ENCODE data around the gene NID1. TPM values are rescaled to one million over a fixed set of nuclear protein-coding genes. Genes with fewer than 3 reads are reported as not detected.
A peak's percentile ranks its signal among the peaks of the same experiment; 100 is the strongest.
"Not testable (repeated sequence)": the region's sequence is repeated elsewhere in the genome, so short reads cannot be mapped to it uniquely, and the experiment has no call there.

The NID1 gene
- total RNA-seq, 2 donors from 2014 or later: 0.45 to 2.6 TPM

DNA sequence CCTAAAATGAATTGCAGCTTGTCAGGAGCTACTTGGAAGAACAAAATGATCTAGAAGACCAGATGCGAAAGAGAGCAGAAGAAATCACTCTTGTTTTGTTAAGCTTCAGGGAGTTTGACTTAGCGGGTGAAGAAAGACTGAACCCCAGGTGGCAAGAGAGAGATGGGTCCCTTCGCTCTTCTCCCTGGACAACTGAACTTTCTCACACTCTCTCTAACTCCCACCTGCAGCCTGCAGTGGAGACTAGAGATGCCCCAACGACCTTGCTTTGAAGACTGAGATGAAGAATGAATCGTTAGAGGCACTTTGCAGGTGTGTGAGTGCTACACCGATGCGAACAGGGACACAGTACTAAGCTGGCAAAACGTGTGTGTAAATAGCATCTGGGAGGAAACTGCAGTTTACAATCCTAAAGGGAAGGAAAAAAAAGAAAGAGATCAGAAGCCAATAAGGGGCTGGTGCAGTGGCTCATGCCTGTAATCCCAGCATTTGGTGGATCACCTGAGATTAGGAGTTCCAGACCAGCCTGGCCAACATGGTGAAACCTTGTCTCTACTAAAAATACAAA lies 133.6 kb downstream of the NID1 start:
- no peak for DNase-seq
- no peak for ATAC-seq
- Mint-ChIP-seq H3K27ac (peak overlapping the region; percentile 39), H3K4me1 (peaks cover 13% of the 10 kb centered on the region), H3K36me3 (ENCODE audit: low read depth) (no peaks in the 10 kb centered on the region), H3K4me3 (no peak overlapping the region), H3K27me3 (peaks cover 23% of the 10 kb centered on the region)
- no peaks in the 10 kb centered on the region for H3K9me3 ChIP-seq (ENCODE audit: control insufficient read depth, low read length, poor library complexity, severe bottlenecking)

DNA sequence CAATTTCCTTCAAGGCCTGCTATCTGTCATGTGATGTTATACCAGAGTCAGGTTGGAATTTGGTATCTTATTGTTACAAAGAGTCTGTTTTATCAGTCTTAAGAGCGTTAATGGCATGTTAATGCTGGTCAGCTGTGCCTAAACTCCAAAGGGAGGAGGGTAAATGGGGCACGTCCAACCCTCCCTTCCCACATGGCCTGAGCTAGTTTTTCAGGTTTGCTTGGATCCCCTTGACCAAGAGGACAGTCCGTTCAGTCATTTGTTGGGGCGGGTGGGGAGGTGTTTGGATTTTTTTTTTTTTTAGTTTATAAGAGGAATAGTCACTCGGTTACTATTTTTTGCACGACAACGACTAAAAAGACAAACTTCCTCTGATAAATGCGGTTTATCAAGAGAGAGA lies 134.3 kb downstream of the NID1 start:
- Mint-ChIP-seq H3K27ac (peak overlapping the region; percentile 39), H3K4me1 (peaks cover 10% of the 10 kb centered on the region), H3K36me3 (ENCODE audit: low read depth) (no peaks in the 10 kb centered on the region), H3K27me3 (peaks cover 23% of the 10 kb centered on the region), H3K4me3 (no peak overlapping the region)
- no peaks in the 10 kb centered on the region for H3K9me3 ChIP-seq (ENCODE audit: control insufficient read depth, low read length, poor library complexity, severe bottlenecking)
- DNase-seq (no peak), ATAC-seq (no peak)

DNA sequence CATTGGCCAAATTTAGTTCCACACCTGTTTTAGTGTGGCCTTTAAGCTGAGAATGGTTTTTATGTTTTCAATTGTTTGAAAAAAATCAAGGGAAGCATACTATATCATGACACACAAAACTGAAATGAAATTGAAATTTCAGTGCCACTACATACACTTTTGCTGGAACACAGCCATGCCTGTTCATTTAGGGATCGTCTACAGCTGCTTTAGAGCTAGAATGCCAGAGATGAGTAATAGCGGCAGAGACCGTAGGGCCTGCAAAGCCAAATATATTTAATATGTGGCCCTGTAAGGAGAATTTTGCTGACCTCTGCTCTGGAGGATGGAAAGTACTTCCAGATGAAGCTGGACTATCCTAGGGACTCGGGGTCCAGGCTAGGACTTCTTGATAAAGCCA lies 135.7 kb downstream of the NID1 start:
- Mint-ChIP-seq H3K4me3 (no peak overlapping the region), H3K4me1 (peaks cover 11% of the 10 kb centered on the region), H3K36me3 (ENCODE audit: low read depth) (no peaks in the 10 kb centered on the region), H3K27me3 (peaks cover 23% of the 10 kb centered on the region), H3K27ac (no peak overlapping the region)
- DNase-seq: no peak
- ATAC-seq: no peak
- no peaks in the 10 kb centered on the region for H3K9me3 ChIP-seq (ENCODE audit: control insufficient read depth, low read length, poor library complexity, severe bottlenecking)

DNA sequence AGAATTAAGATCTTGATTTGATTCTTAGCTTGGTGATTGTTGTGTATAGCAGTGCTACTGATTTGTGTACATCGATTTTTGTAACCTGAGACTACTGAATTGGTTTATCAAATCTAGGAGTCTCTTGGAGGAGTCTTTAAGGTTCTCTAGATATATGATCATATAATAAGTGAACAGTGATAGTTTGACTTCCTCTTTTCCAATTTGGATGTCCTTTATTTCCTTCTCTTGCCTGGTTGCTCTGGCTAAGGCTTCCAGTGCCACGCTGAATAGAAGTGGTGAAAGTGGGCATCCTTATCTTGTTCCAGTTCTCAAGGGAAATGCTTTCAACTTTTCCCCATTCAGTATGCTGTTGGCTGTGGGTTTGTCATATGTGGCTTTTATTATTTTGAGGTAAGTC lies 136.7 kb downstream of the NID1 start:
- ATAC-seq: no peak
- Mint-ChIP-seq H3K4me3 (no peak overlapping the region), H3K27ac (no peak overlapping the region), H3K27me3 (peaks cover 16% of the 10 kb centered on the region), H3K36me3 (ENCODE audit: low read depth) (no peaks in the 10 kb centered on the region), H3K4me1 (peaks cover 17% of the 10 kb centered on the region)
- no peaks in the 10 kb centered on the region for H3K9me3 ChIP-seq (ENCODE audit: control insufficient read depth, low read length, poor library complexity, severe bottlenecking)
- DNase-seq: no peak

DNA sequence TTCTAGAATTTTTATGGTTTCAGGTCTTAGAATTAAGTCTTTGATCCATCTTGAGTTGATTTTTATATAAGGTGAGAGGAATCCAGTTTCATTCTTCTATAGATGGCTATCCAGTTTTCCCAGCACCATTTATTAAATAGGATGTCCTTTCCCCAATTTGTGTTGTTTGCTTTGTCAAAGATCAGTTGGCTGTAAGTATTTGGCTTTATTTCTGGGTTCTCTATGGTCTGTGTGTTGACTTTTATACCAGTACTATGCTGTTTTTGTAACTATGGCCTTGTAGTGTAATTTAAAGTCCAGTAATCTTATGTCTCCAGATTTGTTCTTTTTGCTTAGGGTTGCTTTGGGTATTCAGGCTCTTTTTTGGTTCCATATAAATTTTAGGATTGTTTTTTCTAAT lies 137.3 kb downstream of the NID1 start:
- not testable (repeated sequence) for H3K9me3 ChIP-seq (ENCODE audit: control insufficient read depth, low read length, poor library complexity, severe bottlenecking); H3K4me3 Mint-ChIP-seq; H3K27ac Mint-ChIP-seq; DNase-seq; ATAC-seq; H3K36me3 Mint-ChIP-seq (ENCODE audit: low read depth)
- Mint-ChIP-seq H3K27me3 (peaks cover 11% of the 10 kb centered on the region), H3K4me1 (peaks cover 20% of the 10 kb centered on the region)

Other genes starting within 250 kb of the NID1 start
- gene LYST, start 198.2 kb downstream of the NID1 start, total RNA-seq: 10 to 100 TPM; 24.5 to 29.6 TPM
- gene GPR137B, start 77.4 kb upstream of the NID1 start, total RNA-seq: 10 to 100 TPM; 13.6 to 14.3 TPM
- 10 to 100 TPM; 11.1 to 14.9 TPM for gene ERO1B, start 216.9 kb upstream of the NID1 start, total RNA-seq

Measured in T-helper 17 cell (primary cell).